H1 (cell line): ENCODE data around the gene LRRC10. TPM values are rescaled to one million over a fixed set of nuclear protein-coding genes. Genes with fewer than 3 reads are reported as not detected.

Source experiments
- CTCF ChIA-PET: fragments of 300-600 bp; sonication (Branson Sonifier 250); formaldehyde crosslinking; loops from one replicate; lab custom pipeline; 2021; ENCODE audit not compliant: partially characterized antibody; lab: Charles Lee
- POLR2A ChIA-PET: fragments of 300-600 bp; sonication (Branson Sonifier 250); formaldehyde crosslinking; loops from one replicate; lab custom pipeline; 2021; ENCODE audit warnings: inconsistent platforms; ENCODE audit not compliant: partially characterized antibody; lab: Charles Lee
- DNase-seq, 2 experiments: peaks; one replicate each; pipeline versions ENCODE4 v3.0.0 to v3.0.0-alpha.2; 2010 to 2022; ENCODE audit warnings: low spot score in 2 of 2, low read depth in 1 of 2, mixed read lengths in 1 of 2
- FAIRE-seq: peaks from 2 replicates; lab custom pipeline; 2011; peaks lifted over from hg19 to GRCh38; lab: Jason Lieb, UNC
- H2AFZ ChIP-seq: 2 replicates; pipeline ENCODE4 v1.8.1; 2012; ENCODE audit warnings: low read length, inconsistent platforms
- H2AK5ac ChIP-seq: 2 replicates; pipeline ENCODE4 v1.6.1; 2013; ENCODE audit warnings: low read depth, low read length
- H2BK120ac ChIP-seq: replicated peaks from 2 replicates; pipeline ENCODE3; 2013; ENCODE audit warnings: low read depth, low read length, inconsistent platforms
- H2BK12ac ChIP-seq: 2 replicates; pipeline ENCODE4 v1.6.1; 2013; ENCODE audit warnings: low read depth, low read length
- H2BK15ac ChIP-seq: 2 replicates; pipeline ENCODE4 v1.6.1; 2013; ENCODE audit warnings: low read length
- H2BK20ac ChIP-seq: 2 replicates; pipeline ENCODE4 v1.6.1; 2013; ENCODE audit warnings: low read length
- H2BK5ac ChIP-seq: 2 replicates; pipeline ENCODE4 v1.6.1; 2013; ENCODE audit warnings: low read depth, low read length
- H3K14ac ChIP-seq: 2 replicates; pipeline ENCODE4 v1.6.1; 2013; ENCODE audit warnings: inconsistent platforms; ENCODE audit not compliant: insufficient read length
- H3K18ac ChIP-seq: 2 replicates; pipeline ENCODE4 v1.6.1; 2013; ENCODE audit warnings: low read length; ENCODE audit errors: extremely low read depth
- H3K23ac ChIP-seq: 2 replicates; pipeline ENCODE4 v1.6.1; 2013; ENCODE audit warnings: inconsistent platforms; ENCODE audit not compliant: insufficient read length
- H3K23me2 ChIP-seq: 2 replicates; pipeline ENCODE4 v1.6.1; 2013; ENCODE audit warnings: low read depth, low read length
- H3K27ac ChIP-seq: 2 replicates; pipeline ENCODE4 v1.6.1; 2011; ENCODE audit warnings: low read depth, low read length, inconsistent platforms
- H3K27me3 ChIP-seq, 4 experiments: replicated peaks in 1 of 4; 1 replicate in 1 of 4; 2 replicates in 3 of 4; pipeline versions ENCODE4 v1.6.1 to v1.8.1; 2011 to 2013; ENCODE audit warnings: low read length in 3 of 4, mild to moderate bottlenecking in 3 of 4, inconsistent platforms in 2 of 4, mixed read lengths in 2 of 4, moderate library complexity in 1 of 4; ENCODE audit not compliant: control insufficient read depth in 3 of 4, insufficient read depth in 3 of 4; ENCODE audit errors: extremely low read depth in 1 of 4
- H3K36me3 ChIP-seq, 4 experiments: 2 replicates each; pipeline versions ENCODE4 v1.6.1 to v1.8.1; 2011 to 2013; ENCODE audit warnings: mild to moderate bottlenecking in 4 of 4, low read length in 3 of 4, moderate library complexity in 2 of 4, control low read depth in 1 of 4, inconsistent platforms in 1 of 4; ENCODE audit not compliant: insufficient read depth in 4 of 4, control insufficient read depth in 2 of 4
- H3K4ac ChIP-seq: replicated peaks from 2 replicates; pipeline ENCODE3; 2013; ENCODE audit warnings: low read length, low read depth, mixed read lengths, inconsistent platforms; ENCODE audit not compliant: insufficient read length
- H3K4me1 ChIP-seq, 4 experiments: replicated peaks in 1 of 4; 1 replicate in 1 of 4; 2 replicates in 3 of 4; pipeline versions ENCODE4 v1.6.1 to v1.8.1; 2011 to 2013; ENCODE audit warnings: low read length in 3 of 4, inconsistent platforms in 2 of 4, mixed read lengths in 1 of 4; ENCODE audit not compliant: insufficient read depth in 4 of 4, control insufficient read depth in 3 of 4
- H3K4me2 ChIP-seq, 2 experiments: 2 replicates each; pipeline versions ENCODE4 v1.6.1 to v1.8.1; 2011 to 2013; ENCODE audit warnings: low read depth in 2 of 2, low read length in 2 of 2, control low read depth in 1 of 2, inconsistent platforms in 1 of 2, mild to moderate bottlenecking in 1 of 2; ENCODE audit not compliant: insufficient read depth in 1 of 2
- H3K4me3 ChIP-seq, 4 experiments: fragments of 200-600, 300-600 bp in 1 of 4; sonication (generic), shearing (Covaris generic), sonication (Bioruptor Twin) in 1 of 4; 2 replicates each; pipeline versions ENCODE4 v1.5.1 to v1.8.1; 2011 to 2016; ENCODE audit warnings: low read length in 4 of 4, low read depth in 3 of 4, control low read depth in 2 of 4, inconsistent platforms in 2 of 4, mild to moderate bottlenecking in 2 of 4, mixed read lengths in 1 of 4, moderate library complexity in 1 of 4; ENCODE audit not compliant: insufficient read depth in 2 of 4; ENCODE audit errors: extremely low read depth in 1 of 4
- H3K56ac ChIP-seq: replicated peaks from 2 replicates; pipeline ENCODE3; 2013; ENCODE audit warnings: low read depth, mild to moderate bottlenecking, mixed read lengths, low read length, inconsistent platforms; ENCODE audit not compliant: insufficient read length
- H3K79me1 ChIP-seq: 2 replicates; pipeline ENCODE4 v1.6.1; 2013; ENCODE audit warnings: low read depth, low read length, control low read depth
- H3K79me2 ChIP-seq, 2 experiments: 2 replicates each; pipeline versions ENCODE4 v1.6.1 to v1.8.1; 2012 to 2013; ENCODE audit warnings: low read length in 2 of 2, mild to moderate bottlenecking in 2 of 2, inconsistent platforms in 1 of 2; ENCODE audit not compliant: insufficient read depth in 2 of 2, control insufficient read depth in 1 of 2
- H3K9ac ChIP-seq, 4 experiments: replicated peaks in 1 of 4; 1 replicate in 1 of 4; 2 replicates in 3 of 4; pipeline versions ENCODE4 v1.6.1 to v1.8.1; 2011 to 2013; ENCODE audit warnings: low read depth in 3 of 4, low read length in 3 of 4, control low read depth in 2 of 4, mild to moderate bottlenecking in 2 of 4, moderate library complexity in 2 of 4, inconsistent platforms in 1 of 4; ENCODE audit errors: extremely low read depth in 1 of 4
- H3K9me3 ChIP-seq, 2 experiments: 2 replicates each; pipeline versions ENCODE4 v1.6.1 to v1.8.1; 2012 to 2013; ENCODE audit warnings: mild to moderate bottlenecking in 2 of 2, moderate library complexity in 2 of 2, control low read depth in 1 of 2, inconsistent platforms in 1 of 2, low read depth in 1 of 2, low read length in 1 of 2, mixed read lengths in 1 of 2; ENCODE audit not compliant: insufficient read depth in 2 of 2
- H4K20me1 ChIP-seq, 2 experiments: replicated peaks in 1 of 2; 2 replicates each; pipeline versions ENCODE3 to v1.8.1; 2011 to 2013; ENCODE audit warnings: inconsistent platforms in 2 of 2, low read length in 2 of 2, mild to moderate bottlenecking in 1 of 2; ENCODE audit not compliant: insufficient read depth in 2 of 2, control insufficient read depth in 1 of 2
- H4K5ac ChIP-seq: 2 replicates; pipeline ENCODE4 v1.6.1; 2013; ENCODE audit warnings: low read length, low read depth, mixed read lengths, inconsistent platforms; ENCODE audit not compliant: insufficient read length
- H4K8ac ChIP-seq: 2 replicates; pipeline ENCODE4 v1.8.0; 2013; ENCODE audit warnings: mild to moderate bottlenecking, moderate library complexity, low read length, inconsistent platforms; ENCODE audit not compliant: insufficient read depth; ENCODE audit errors: extremely low read depth
- H4K91ac ChIP-seq: replicated peaks from 2 replicates; pipeline ENCODE3; 2013; ENCODE audit warnings: low read length, mixed read lengths, inconsistent platforms; ENCODE audit not compliant: insufficient read length
- BCL11A ChIP-seq, 2 experiments: IDR thresholded peaks; one replicate each; pipeline ENCODE4 v1.6.1; 2011; ENCODE audit warnings: low read depth in 2 of 2, low read length in 2 of 2, mild to moderate bottlenecking in 2 of 2
- CTCF ChIP-seq, 3 experiments: IDR thresholded peaks; 1 replicate in 2 of 3; 2 replicates in 1 of 3; pipeline versions ENCODE4 v1.5.1 to v1.6.1; 2011; ENCODE audit warnings: low read length in 3 of 3, mild to moderate bottlenecking in 3 of 3, inconsistent platforms in 2 of 3, low read depth in 1 of 3, moderate library complexity in 1 of 3; ENCODE audit not compliant: insufficient read depth in 1 of 3; ENCODE audit errors: control extremely low read depth in 1 of 3
- RAD21 ChIP-seq, 2 experiments: IDR thresholded peaks in 1 of 2; conservative IDR thresholded peaks in 1 of 2; 2 replicates each; pipeline ENCODE4 v1.6.1; 2011; ENCODE audit warnings: low read depth in 2 of 2, low read length in 2 of 2, improper control_type of control experiment in 1 of 2, inconsistent platforms in 1 of 2, mild to moderate bottlenecking in 1 of 2, moderate library complexity in 1 of 2
- WGBS, 2 experiments: shearing (Covaris generic) in 1 of 2; methylation state at CpG; one replicate each; pipeline versions ENCODE4 v1.1.6 to v1.1.7; 2013 to 2015; ENCODE audit warnings: low lambda C conversion rate in 2 of 2, mixed read lengths in 2 of 2, inconsistent platforms in 1 of 2, low coverage in 1 of 2, missing lambda C conversion rate in 1 of 2; ENCODE audit not compliant: insufficient replicate concordance in 2 of 2, insufficient coverage in 1 of 2, insufficient read length in 1 of 2; ENCODE audit errors: extremely low coverage in 1 of 2, missing lambda C conversion rate in 1 of 2; 5-methylcytosine and 5-hydroxymethylcytosine counted together
- polyA plus RNA-seq, 7 experiments: library from polyadenylated mRNA; depleted of rRNA in 3 of 7; stranded (reverse) in 5 of 7; unstranded in 2 of 7; fragments of >200 nt in 5 of 7; fragments of 200-250 nt in 2 of 7; gene quantifications; 1 replicate in 5 of 7; 2 replicates in 1 of 7; 4 replicates in 1 of 7; pipeline versions ENCODE4 v1.2.1 to v1.2.3, GENCODE V29; 2011 to 2013; ENCODE audit warnings: missing spikeins in 2 of 7, mixed read lengths in 2 of 7
- total RNA-seq: library from RNA; stranded (reverse); fragmentation: NEBNext Ultra II Directional; extraction: Animal tissue kit (Norgen Biotek cat#: 25700); gene quantifications from 2 replicates; pipeline ENCODE4 v1.2.1, GENCODE V29; 2021

Gene LRRC10
- total and polyA plus RNA-seq, 2 of the 8 experiments (the other 6 are each of a cell fraction or from before 2014, with no cell fraction given) = not detected

- H2BK12ac ChIP-seq = 0 out of 2 replicates have a peak overlapping the region, but pooled peaks have one; percentile 39
- TF ChIP-seq BCL11A (IDR thresholded peaks at IDR 0.05; ENCODE audit: low read depth in 2 of 2, low read length in 2 of 2) (no peak), RAD21 (IDR thresholded peaks at IDR 0.05 in 1 of 2, conservative IDR thresholded peaks at IDR 0.05 in 1 of 2; ENCODE audit: low read depth in 2 of 2, low read length in 2 of 2) (peak; percentile 42 to 55; a peak in 3 of 4 replicates), CTCF (IDR thresholded peaks at IDR 0.05; ENCODE audit: control extremely low read depth in 1 of 3, insufficient read depth in 1 of 3, low read depth in 1 of 3, low read length in 3 of 3) (peak; percentile 49 to 69 (median 52))
- no peak overlapping the region for H3K56ac ChIP-seq
- no peak overlapping the region for H2BK20ac ChIP-seq
- H3K23me2 ChIP-seq = no peaks in the 10 kb centered on the region; the same call in 1 of the 2 replicates
- no peak overlapping the region for H4K5ac ChIP-seq
- no peak overlapping the region for H3K14ac ChIP-seq
- no peak overlapping the region for H2BK120ac ChIP-seq
- peaks cover 0 to 4% (median 1%) of the 10 kb centered on the region in 4 experiments; a peak in 2 of 7 replicates for H3K4me1 ChIP-seq
- H3K27ac ChIP-seq = no peak overlapping the region
- no peaks in the 10 kb centered on the region for H3K27me3 ChIP-seq
- no peak overlapping the region for H3K4me3 ChIP-seq
- POLR2A ChIA-PET = no interaction called here
- WGBS, 2 experiments = 72% methylated on average over 6 of the region's 6 CpGs; no CpG with 5 or more reads in 1 of the 2 experiments
- H3K23ac ChIP-seq = no peak overlapping the region
- H2AK5ac ChIP-seq = no peak overlapping the region
- H3K4ac ChIP-seq = no peak overlapping the region
- H3K79me2 ChIP-seq = no peaks in the 10 kb centered on the region
- H3K9ac ChIP-seq = no peak overlapping the region
- CTCF ChIA-PET = interaction anchor here (1.0 to 8.3 kb wide), 12 partner anchors 10 to 299 kb away, joined by 3 to 68 read pairs (median 4); partner anchors contain the start of gene LRRC10
- H4K20me1 ChIP-seq = no peaks in the 10 kb centered on the region
- H2BK5ac ChIP-seq = no peak overlapping the region
- DNase-seq (no peak), FAIRE-seq (peak; percentile 69)
- no peak overlapping the region for H4K91ac ChIP-seq
- no peak overlapping the region for H3K18ac ChIP-seq
- H3K36me3 ChIP-seq = no peaks in the 10 kb centered on the region
- no peak overlapping the region for H4K8ac ChIP-seq
- no peaks in the 10 kb centered on the region for H3K9me3 ChIP-seq
- H3K4me2 ChIP-seq = no peak overlapping the region
- H2BK15ac ChIP-seq = no peak overlapping the region
- H3K79me1 ChIP-seq = no peaks in the 10 kb centered on the region
- no peak overlapping the region for H2AFZ ChIP-seq
Measured at GRCh38 chr12:69630191-69630590, 19.5 kb upstream of the LRRC10 start.
